HG03469 (cell line): Measurements from ENCODE around the gene FDX1.
A peak's percentile ranks its signal among the peaks of the same experiment; 100 is the strongest.
"Not testable (repeated sequence)": the region's sequence is repeated elsewhere in the genome, so short reads cannot be mapped to it uniquely, and the experiment has no call there.

Source experiments
- ATAC-seq: cut with Tn5 transposase; IDR thresholded peaks from one replicate; pipeline ENCODE4 v1.9.1; 2021; ENCODE audit warnings: mild to moderate bottlenecking, moderate library complexity, moderate number of reproducible peaks; ENCODE audit not compliant: unreplicated experiment

Gene FDX1, protein sequence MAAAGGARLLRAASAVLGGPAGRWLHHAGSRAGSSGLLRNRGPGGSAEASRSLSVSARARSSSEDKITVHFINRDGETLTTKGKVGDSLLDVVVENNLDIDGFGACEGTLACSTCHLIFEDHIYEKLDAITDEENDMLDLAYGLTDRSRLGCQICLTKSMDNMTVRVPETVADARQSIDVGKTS

DNA sequence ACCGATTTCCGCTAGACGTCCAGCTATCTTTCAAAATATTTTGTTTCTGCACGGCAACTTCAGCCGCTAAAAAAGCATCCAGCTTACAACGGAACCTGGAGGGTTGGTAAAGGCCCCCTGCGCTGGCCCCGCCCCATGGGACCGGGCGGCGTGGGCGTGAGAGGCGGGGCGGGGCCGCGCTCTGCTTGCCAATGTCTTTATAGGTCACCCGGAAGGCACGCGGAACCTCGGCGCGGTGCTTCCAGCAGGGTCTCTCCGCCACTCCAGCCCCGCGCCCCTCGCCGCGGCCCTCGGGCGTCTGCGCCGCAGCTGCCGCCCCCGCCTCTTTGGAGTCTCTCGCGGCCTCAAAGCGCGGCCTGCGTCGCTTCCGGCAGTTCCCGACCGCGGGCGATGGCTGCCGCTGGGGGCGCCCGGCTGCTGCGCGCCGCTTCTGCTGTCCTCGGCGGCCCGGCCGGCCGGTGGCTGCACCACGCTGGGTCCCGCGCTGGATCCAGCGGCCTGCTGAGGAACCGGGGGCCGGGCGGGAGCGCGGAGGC, at the start of gene FDX1:
Gene FDX1 (plus strand): TSS at position 218 of the 536 bp plus-strand sequence. CDS start 173 bp downstream, at position 391.
- ATAC-seq = peak; percentile 76

DNA sequence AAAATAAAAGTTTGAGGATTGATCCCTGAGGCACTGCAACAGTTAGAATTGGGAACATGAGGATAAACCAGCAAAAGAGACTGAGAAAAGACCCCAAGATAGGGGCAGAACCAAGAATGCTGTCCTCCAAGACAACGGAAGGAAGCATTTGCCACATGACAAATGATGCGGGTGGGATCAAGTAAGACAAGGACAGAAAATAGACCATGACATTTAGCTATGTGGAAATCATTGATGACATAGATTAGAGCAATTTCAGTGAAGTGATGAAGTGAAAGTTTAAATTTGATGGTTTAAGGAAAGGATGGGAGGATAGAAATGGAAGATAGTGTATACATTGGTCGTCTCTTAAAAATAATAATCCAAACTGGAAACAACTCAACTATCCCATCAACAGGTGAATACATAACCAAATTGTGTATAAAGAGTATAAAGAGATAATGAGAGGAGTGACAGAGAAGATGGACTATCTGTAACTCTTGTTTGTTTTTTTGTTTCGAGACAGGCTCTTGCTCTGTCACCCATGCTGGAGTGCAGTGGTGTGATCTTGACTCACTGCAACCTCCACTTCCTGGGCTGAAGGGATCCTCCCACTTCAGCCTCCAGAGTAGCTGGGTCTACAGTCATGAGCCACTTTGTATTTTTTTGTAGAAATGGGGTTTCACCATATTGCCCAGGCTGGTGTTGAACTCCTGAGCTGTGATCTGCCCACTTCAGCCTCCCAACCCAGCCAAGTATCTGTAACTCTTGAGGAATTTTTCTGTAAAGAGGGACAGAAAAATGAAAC, 48.7 kb upstream of the FDX1 start:
- ATAC-seq = no peak

DNA sequence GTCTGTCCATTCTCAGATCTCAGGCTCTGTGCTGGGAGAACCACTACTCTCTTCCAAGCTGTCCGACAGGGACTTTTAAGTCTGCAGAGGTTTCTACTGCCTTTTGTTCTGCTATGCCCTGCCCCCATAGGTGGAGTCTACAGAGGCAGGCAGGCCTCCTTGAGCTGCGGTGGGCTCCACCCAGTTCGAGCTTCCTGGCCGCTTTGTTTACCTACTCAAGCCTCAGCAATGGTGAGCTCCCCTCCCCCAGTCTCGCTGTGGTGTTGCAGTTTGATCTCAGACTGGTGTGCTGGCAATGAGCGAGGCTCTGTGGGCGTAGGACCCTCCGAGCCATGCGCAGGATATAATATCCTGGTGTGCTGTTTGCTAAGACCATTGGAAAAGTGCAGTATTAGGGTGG, 41.5 kb upstream of the FDX1 start:
- not testable (repeated sequence) for ATAC-seq

DNA sequence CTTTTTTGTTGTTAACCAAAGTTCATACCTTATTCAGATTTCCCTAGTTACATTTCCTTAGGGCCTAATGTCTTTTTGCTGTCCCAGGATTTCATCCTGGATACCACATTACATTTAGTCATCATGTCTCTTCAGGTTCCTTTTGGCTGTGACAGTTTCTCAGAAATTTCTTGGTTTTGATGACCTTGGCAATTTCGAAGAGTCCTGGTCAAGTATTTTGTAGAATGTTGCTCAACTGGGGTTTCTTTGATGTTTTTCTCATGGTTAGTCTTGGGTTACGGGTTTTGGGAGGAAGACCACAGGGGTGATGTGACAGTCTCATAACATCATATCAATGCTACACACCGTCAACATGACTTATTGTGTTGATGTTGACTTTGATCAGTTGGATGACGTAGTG, 39.8 kb upstream of the FDX1 start:
- ATAC-seq = no peak

DNA sequence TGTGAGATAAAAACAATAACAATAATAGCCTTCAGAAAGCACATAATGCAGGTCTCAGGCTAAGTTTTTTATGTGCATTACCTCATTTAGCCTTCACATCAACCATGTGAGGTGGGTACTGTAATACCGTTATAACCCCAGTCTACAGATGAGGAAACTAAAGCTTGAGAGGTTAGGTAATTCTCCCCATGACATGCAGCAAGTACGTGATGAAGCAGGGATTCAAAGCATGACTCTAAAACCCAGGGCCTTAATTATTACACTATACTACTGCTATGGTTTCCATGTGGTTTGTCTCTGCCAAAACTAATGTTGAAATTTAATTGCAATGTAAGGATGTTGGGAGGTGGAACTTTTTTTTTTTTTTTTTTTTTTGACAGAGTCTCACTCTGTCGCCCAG, 37.7 kb upstream of the FDX1 start:
- no peak for ATAC-seq

DNA sequence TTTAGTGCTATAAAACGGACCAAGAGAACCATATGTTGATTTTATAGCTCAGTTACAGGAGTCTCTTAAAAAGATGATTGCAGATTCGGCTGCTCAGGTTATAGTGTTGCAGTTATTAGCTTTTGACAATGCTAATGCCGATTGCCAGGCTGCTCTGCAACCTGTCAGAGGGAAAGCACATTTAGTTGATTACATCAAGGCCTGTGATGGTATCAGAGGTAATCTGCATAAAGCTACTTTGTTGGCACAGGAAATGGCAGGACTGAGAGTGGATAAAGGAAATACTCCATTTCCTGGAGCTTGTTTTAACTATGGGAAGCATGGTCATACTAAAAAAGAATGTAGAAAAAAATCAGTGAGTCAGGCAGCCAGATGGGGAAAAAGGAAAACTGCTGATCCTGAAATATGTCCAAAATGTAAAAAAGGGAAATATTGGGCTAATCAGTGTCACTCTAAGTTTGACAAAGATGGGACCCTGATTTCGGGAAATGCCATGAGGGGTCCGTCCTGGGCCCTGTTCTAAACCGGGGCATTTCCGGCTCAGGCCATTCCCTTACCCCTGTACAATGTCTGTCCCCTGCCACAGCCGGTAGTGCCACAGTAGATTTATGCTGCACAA, 32.0 kb upstream of the FDX1 start:
- ATAC-seq = not testable (repeated sequence)

DNA sequence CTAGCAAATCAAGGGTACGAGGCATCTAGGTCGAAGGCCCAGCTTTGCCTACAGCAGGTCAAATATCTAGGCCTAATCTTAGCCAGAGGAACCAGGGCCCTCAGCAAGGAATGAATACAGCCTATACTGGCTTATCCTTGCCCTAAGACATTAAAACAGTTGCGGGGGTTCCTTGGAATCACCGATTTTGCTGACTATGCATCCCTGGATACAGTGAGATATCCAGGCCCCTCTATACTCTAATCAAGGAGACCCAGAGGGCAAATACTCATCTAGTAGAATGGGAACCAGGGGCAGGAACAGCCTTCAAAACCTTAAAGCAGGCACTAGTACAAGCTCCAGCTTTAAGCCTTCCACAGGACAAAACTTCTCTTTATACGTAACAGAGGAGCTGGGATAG, 26.2 kb upstream of the FDX1 start:
- not testable (repeated sequence) for ATAC-seq

DNA sequence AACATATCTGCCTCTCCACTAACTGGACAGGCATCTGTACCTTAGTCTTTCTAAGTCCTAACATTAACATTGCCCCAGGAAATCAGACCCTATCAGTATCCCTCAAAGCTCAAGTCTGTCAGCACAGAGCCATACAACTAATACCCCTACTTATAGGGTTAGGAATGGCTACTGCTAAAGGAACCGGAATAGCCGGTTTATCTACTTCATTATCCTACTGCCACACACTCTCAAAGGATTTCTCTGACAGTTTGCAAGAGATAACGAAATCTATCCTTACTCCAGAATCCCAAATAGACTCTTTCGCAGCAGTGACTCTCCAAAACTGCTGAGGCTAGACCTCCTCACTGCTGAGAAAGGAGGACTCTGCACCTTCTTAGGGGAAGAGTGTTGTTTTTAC, 24.1 kb upstream of the FDX1 start:
- not testable (repeated sequence) for ATAC-seq

DNA sequence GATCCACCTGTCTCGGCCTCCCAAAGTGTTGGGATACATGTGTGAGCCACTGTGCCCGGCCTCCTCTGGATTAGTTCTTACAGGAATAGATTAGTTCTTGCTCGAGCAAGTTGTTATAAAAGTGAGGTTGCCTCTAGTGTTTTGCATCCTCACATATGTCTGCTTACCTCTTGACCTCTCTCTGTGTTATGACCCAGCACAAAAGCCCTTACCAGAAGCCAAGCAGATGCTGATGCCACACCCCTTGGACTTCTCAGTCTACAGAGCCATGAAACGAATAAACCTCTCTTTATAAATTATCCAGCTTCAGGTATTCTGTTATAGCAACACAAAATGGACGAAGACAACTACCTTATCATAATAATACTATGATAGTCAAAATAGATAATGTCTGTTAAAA, 22.4 kb upstream of the FDX1 start:
- ATAC-seq = no peak

DNA sequence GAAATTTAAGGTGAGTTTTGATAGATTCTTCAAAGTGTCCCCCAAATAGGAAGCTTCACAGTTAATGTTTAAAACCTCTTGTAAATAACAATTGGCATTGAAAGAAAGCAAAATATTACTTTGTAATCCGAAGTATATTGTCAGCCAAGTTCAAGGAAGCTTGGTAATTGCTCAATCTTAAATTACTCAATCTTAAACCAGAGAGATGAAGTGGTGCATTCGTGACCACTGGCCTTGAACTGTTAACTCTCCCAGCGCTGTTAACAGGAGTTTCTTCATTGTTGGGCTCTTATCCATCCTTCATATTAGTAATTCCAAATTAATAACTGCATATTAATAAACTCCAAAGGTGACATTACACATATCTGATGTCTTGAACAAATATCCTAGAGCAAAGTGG, 20.6 kb upstream of the FDX1 start:
- no peak for ATAC-seq

DNA sequence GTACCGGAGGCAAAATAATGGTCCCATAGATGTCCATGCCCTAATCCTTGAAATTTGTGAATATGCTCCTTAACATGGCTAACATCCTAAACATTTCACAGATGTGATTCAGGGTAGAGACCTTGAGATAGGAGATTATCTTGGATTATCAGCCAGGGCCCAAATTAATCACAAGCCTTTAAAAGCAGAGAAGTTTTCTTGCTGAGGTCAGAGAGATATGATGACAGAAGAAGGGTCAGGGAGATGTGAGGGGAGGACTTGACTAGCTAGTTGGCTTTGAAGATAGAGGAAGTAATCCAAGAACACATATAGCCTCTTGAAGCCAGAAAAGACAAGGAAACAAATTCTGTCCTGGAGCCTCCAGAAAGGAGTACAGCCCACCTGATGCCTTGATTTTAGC, 19.1 kb upstream of the FDX1 start:
- ATAC-seq = no peak

DNA sequence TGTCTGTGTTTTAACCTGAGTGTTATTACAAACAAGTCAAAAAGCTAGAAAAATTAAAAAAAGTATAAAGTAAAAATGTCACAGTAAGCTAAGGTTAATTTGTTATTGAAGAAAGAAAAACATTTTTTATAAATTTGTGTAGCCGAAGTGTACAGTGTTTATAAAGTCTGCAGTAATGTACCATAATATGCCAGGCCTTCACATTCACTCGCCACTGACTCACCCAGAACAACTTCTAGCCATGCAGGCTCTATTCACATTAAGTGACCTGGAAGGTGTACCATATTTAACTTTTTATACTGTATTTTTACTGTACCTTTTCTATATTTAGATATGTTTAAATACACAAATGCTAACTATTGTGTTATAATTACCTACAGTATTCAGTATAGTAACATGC, 14.7 kb upstream of the FDX1 start:
- ATAC-seq = no peak

DNA sequence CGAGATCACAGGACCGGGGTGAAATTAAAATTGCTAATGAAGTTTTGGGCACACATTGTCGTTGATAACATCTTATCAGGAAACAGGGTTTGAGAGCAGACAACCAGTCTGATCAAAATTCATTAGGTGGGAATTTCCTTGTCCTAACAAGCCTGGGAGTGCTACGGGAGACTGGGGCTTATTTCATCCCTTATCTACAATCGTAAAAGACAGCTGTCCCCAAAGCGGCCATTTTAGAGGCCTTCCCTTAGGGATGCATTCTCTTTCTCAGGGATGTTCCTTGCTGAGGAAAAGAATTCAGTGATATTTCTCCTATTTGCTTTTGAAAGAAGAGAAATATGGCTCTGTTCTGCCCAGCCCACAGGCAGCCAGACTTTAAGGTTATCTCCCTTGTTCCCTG, 8.1 kb upstream of the FDX1 start:
- ATAC-seq = not testable (repeated sequence)

DNA sequence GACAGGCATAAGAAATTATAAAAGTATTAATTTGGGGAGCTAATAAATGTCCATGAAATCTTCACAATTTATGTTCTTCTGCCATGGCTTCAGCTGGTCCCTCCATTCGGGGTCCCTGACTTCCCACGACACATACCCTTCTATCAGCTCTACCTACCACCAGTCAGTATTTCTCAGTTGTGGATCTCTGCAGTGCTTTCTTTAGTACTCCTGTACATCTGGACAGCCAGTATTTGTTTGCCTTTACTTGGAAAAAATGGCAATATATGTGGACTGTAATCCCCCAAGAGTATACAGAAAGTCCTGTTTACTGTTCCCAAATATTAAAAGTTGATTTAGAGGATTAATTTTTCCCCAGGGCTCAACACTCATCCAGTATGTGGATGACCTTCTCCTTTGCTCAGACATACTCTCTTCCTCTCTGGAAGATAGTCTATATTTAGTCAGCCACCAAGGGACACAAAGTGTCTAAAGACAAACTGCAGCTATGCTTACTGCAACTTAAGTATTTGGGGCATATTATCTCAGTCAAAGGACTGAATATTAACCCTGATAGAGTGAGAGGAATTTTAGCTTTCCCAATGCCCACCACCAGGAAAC, 7.3 kb upstream of the FDX1 start:
- no peak for ATAC-seq

DNA sequence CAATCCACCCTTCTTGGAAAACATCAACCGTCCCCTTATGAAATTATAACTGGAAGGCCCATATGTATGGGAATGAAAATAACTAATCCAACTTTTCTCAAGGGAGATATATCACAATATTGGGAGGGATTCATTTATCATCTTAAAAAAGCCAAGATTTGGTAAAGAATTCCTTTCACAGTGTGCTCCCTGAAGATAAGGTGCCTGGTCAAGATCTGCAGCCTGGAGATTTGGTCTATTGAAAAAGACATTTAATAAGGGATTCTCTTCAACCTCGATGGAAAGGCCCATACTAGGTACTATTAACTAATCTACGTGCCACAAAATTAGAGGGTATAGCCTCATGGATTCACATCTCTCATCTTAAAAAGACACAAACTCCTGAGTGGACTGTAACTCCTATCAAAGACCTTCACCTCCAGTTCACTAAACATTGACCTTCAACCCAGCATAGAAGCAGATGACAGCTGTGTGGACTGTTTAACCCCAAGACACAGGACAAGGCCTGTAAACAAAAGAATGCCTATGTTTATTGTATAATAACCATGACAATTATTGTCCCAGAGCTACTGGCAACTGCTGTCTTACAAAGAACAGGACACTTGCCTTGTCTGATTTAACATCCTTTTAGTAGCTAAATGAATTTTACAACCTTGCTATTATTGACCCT, 4.8 kb upstream of the FDX1 start:
- no peak for ATAC-seq

DNA sequence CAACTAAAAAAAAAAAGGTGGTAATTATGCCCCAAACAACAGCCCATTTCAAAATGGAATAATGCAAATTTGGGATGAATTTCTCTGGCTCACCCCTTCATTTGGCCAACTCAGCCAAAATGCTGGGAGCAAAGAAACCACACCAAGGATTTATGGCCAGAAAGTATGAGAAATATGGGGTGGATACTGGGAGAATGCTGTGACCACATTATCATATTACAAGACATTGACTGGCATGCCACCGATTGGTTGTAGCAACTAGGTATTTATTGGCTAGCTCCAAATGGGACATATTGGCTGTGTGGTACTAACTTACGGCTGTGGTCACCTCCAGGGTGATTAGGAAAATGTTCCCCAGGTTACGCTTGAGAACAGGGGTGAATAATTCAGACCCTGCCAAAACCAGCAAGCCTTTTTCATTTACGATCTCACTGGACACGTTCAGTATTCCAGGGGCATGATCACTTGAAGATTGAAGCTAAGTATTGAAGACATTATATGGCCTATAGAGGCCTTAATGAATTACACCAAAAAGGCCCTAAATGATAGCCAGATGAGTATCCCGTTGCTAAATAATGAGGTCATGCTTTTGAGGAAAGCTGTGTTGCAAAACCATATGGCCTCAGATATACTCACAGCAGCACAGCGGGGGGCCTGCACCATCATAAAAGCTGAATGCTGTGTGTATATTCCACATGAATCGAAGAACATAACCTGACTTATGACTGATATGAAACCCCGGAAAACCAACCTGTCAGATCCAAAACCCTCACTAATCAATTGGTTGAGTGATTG, 3.8 kb upstream of the FDX1 start:
- no peak for ATAC-seq

DNA sequence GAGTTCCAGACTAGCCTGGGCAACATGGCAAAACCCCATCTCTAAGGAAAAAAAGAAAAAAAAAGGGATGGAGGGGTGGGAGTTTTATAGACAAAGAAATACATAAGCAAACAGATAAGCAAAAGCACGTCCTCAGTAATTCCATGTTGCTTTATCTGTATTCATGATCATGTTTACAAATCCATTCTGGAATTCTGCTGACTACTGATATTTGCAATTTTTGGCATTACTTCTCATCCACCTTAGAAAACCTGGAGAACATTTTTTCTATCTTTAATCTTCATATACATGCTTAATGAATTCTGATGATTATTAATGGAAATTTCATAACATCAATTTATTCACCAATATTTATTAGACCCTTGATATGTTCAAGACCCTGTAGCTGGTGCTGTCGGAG, 1.7 kb upstream of the FDX1 start:
- no peak for ATAC-seq

DNA sequence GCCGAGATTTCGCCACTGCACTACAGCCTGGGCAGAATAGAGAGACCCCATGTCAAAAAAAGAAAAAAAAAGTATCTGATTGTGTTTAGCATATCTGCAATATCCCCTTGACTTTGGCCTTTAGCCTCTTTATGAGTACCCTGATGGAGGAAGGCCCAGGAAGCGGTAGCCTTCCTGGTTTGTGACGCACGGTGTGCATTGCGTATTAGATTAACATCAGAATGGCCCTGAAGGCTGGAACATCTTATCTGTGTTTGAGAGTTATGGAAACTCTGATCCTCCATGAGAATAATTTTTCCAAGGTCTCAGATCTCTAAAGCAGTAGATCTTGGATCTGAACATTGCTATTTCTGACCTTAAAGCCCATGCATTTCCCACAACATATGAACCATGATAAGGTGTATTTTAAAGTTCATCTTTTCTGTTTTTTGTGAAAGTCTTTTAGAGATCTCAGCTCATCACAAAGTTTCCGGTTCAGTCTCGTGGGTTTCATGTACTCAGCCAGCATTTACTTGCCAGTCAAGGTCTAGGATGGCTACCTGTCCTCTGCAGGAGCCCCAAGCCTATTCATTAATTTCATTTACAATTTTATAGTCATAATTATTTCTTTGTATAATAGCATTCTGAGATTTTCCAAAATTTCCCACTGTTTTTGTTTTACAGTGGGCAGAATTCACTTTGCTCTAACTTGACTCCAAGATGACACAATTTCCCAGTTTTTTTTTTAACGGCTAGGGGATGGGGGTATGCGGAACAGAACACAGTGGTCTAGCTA, 605 bp upstream of the FDX1 start:
- no peak for ATAC-seq

DNA sequence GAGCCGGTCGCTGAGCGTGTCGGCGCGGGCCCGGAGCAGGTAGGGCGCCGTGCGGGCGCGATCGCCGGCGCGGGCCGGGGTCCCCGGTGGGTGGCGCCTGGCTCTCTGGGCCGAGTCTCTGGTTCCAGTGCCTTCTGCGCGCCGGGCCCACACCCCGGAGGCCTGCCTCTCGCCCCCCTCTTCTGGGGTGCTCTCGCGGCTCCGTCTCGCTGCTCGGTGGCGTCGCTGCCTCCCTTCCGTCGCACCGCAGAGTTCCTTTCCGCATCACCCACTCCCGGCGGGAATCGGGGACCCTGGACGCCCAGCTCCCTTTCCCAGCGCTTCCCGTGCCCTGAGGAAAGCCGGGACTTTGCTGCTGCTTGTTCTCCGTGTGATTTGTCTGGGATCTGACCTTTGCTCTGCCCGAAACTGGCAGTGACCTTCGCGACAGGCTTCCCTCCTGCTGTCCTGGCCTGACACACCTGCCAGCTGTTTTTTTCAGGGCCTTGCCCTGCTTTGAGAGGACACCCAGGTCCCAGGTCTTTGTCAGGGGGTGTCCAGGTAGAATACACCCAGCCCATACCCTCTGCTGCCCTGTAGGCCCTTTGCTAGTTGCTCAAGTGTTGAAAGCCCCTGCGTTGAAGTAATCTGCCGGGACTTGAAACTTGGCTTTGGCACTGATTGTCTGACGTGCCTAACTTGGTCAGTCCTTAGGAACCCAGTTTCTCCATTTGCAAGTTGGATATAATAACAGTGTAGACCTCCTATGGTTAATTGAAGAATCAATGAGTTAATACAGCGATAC, 711 bp downstream of the FDX1 start:
- ATAC-seq = peak; percentile 10
